Hematopoietic multipotent progenitor cell treated with erythropoietin and hydrocortisone succinate and interleukin-3 and kit ligand, for 6 days (in vitro differentiated cells): ENCODE results near the gene ZNF414.
A peak's percentile ranks its signal among the peaks of the same experiment; 100 is the strongest.

Source experiments
- DNase-seq: peaks from one replicate; pipeline ENCODE4 v3.0.0-alpha.2; 2015

ZNF414 gene

GRCh38 chr19:8489561-8490394 is 24.2 kb downstream of the ZNF414 start:
- DNase-seq, result no peak

GRCh38 chr19:8488365-8488764 is 25.6 kb downstream of the ZNF414 start:
- DNase-seq, result no peak

GRCh38 chr19:8487137-8487851 is 26.7 kb downstream of the ZNF414 start:
- DNase-seq, result peak; percentile 78

GRCh38 chr19:8486661-8487136 is 27.3 kb downstream of the ZNF414 start:
- no peak for DNase-seq

- no peak for DNase-seq
Measured at GRCh38 chr19:8485561-8486371, 28.2 kb downstream of the ZNF414 start.

GRCh38 chr19:8484331-8484894 is 29.6 kb downstream of the ZNF414 start:
- DNase-seq, result peak; percentile 73

- DNase-seq, result no peak
Measured at GRCh38 chr19:8483165-8483564, 30.8 kb downstream of the ZNF414 start.

GRCh38 chr19:8482696-8483095 is 31.3 kb downstream of the ZNF414 start:
- DNase-seq, result no peak

GRCh38 chr19:8481616-8482015 is 32.4 kb downstream of the ZNF414 start:
- no peak for DNase-seq

GRCh38 chr19:8481201-8481600 is 32.8 kb downstream of the ZNF414 start:
- no peak for DNase-seq

- DNase-seq, result no peak
Measured at GRCh38 chr19:8478598-8478997, 35.4 kb downstream of the ZNF414 start.

- no peak for DNase-seq
Measured at GRCh38 chr19:8477889-8478288, 36.1 kb downstream of the ZNF414 start.

- no peak for DNase-seq
Measured at GRCh38 chr19:8476524-8476923, 37.4 kb downstream of the ZNF414 start.

GRCh38 chr19:8475005-8475404 is 39.0 kb downstream of the ZNF414 start:
- DNase-seq, result no peak

- no peak for DNase-seq
Measured at GRCh38 chr19:8473648-8474476, 40.1 kb downstream of the ZNF414 start.

GRCh38 chr19:8469613-8470368 is 44.2 kb downstream of the ZNF414 start:
- DNase-seq, result no peak

GRCh38 chr19:8468761-8469373 is 45.1 kb downstream of the ZNF414 start:
- DNase-seq, result no peak

GRCh38 chr19:8468124-8468523 is 45.8 kb downstream of the ZNF414 start:
- no peak for DNase-seq

GRCh38 chr19:8466018-8466417 is 47.9 kb downstream of the ZNF414 start:
- no peak for DNase-seq

- DNase-seq, result no peak
Measured at GRCh38 chr19:8463365-8463764, 50.6 kb downstream of the ZNF414 start.

- no peak for DNase-seq
Measured at GRCh38 chr19:8462571-8462970, 51.4 kb downstream of the ZNF414 start.
